Measurements from ENCODE around the gene EEF1AKMT4.
A peak's percentile ranks its signal among the peaks of the same experiment; 100 is the strongest.

The EEF1AKMT4 gene

GRCh38 chr3:184235381-184236032, 14.0 kb upstream of the EEF1AKMT4 start:
- DNase-seq (ENCODE audit: low read depth in 2 of 2): no peak

GRCh38 chr3:184236033-184236410, 13.4 kb upstream of the EEF1AKMT4 start:
- no peak for DNase-seq (ENCODE audit: low read depth in 2 of 2)

- no peak for DNase-seq (ENCODE audit: low read depth in 2 of 2)
These were observed 12.8 kb upstream of the EEF1AKMT4 start for GRCh38 chr3:184236636-184237035.

GRCh38 chr3:184237211-184237610, 12.3 kb upstream of the EEF1AKMT4 start:
- no peak for DNase-seq (ENCODE audit: low read depth in 2 of 2)

GRCh38 chr3:184237807-184238206, 11.7 kb upstream of the EEF1AKMT4 start:
- no peak for DNase-seq (ENCODE audit: low read depth in 2 of 2)

- no peak for DNase-seq (ENCODE audit: low read depth in 2 of 2)
These were observed 11.1 kb upstream of the EEF1AKMT4 start for GRCh38 chr3:184238246-184238818.

GRCh38 chr3:184239221-184239620, 10.3 kb upstream of the EEF1AKMT4 start:
- no peak for DNase-seq (ENCODE audit: low read depth in 2 of 2)

GRCh38 chr3:184239708-184240107, 9.8 kb upstream of the EEF1AKMT4 start:
- no peak for DNase-seq (ENCODE audit: low read depth in 2 of 2)

GRCh38 chr3:184240384-184241140, 8.9 kb upstream of the EEF1AKMT4 start:
- no peak for DNase-seq (ENCODE audit: low read depth in 2 of 2)

- no peak for DNase-seq (ENCODE audit: low read depth in 2 of 2)
These were observed 8.4 kb upstream of the EEF1AKMT4 start for GRCh38 chr3:184241141-184241446.

GRCh38 chr3:184241447-184242296, 7.8 kb upstream of the EEF1AKMT4 start:
- no peak for DNase-seq (ENCODE audit: low read depth in 2 of 2)

GRCh38 chr3:184242297-184242685, 7.2 kb upstream of the EEF1AKMT4 start:
- no peak for DNase-seq (ENCODE audit: low read depth in 2 of 2)

- DNase-seq (ENCODE audit: low read depth in 2 of 2): peak; percentile 77 to 84
These were observed 739 bp upstream of the EEF1AKMT4 start, which contains the start of gene ALG3 for GRCh38 chr3:184248454-184249411. ALG3 (minus strand) TSS chr3:184248962; CDS start chr3:184248940, 22 bp downstream.

- peak; percentile 90 to 91 for DNase-seq (ENCODE audit: low read depth in 2 of 2)
These were observed 826 bp downstream of the EEF1AKMT4 start for GRCh38 chr3:184250167-184250828.

GRCh38 chr3:184255291-184256039, 6.0 kb downstream of the EEF1AKMT4 start:
- no peak for DNase-seq (ENCODE audit: low read depth in 2 of 2)

- no peak for DNase-seq (ENCODE audit: low read depth in 2 of 2)
These were observed 7.8 kb downstream of the EEF1AKMT4 start for GRCh38 chr3:184257083-184257915.

GRCh38 chr3:184258926-184259325, 9.5 kb downstream of the EEF1AKMT4 start:
- DNase-seq (ENCODE audit: low read depth in 2 of 2): no peak

GRCh38 chr3:184259396-184259877, 10.0 kb downstream of the EEF1AKMT4 start:
- DNase-seq (ENCODE audit: low read depth in 2 of 2): no peak
